GM18526 (cell line): Measurements from ENCODE around the gene ETFB.

Experiments used
- POLR2A ChIP-seq: IDR thresholded peaks from 3 replicates; pipeline ENCODE4 v1.6.1; 2011; ENCODE audit not compliant: insufficient read length; ENCODE audit errors: extremely low read depth

The ETFB gene

GRCh38 chr19:51364200-51365106 is 1.7 kb downstream of the ETFB start:
- TF ChIP-seq POLR2A = no peak

GRCh38 chr19:51361239-51361638 is 4.9 kb downstream of the ETFB start:
- no peak for TF ChIP-seq POLR2A

GRCh38 chr19:51359294-51359693 is 6.9 kb downstream of the ETFB start:
- TF ChIP-seq POLR2A = no peak

- TF ChIP-seq POLR2A = no peak
These were observed 8.2 kb downstream of the ETFB start for GRCh38 chr19:51357952-51358351.

GRCh38 chr19:51356159-51356801 is 9.9 kb downstream of the ETFB start:
- no peak for TF ChIP-seq POLR2A

GRCh38 chr19:51354742-51355148 is 11.4 kb downstream of the ETFB start:
- TF ChIP-seq POLR2A = no peak

- TF ChIP-seq POLR2A = no peak
These were observed 12.0 kb downstream of the ETFB start for GRCh38 chr19:51354103-51354741.

GRCh38 chr19:51352783-51353360 is 13.3 kb downstream of the ETFB start:
- no peak for TF ChIP-seq POLR2A

- no peak for TF ChIP-seq POLR2A
These were observed 14.8 kb downstream of the ETFB start for GRCh38 chr19:51351266-51351990.

GRCh38 chr19:51347209-51347928 is 18.8 kb downstream of the ETFB start:
- TF ChIP-seq POLR2A = no peak

GRCh38 chr19:51346742-51347141 is 19.4 kb downstream of the ETFB start:
- TF ChIP-seq POLR2A = no peak

GRCh38 chr19:51345076-51345620 is 21.0 kb downstream of the ETFB start:
- TF ChIP-seq POLR2A = no peak

- no peak for TF ChIP-seq POLR2A
These were observed 23.3 kb downstream of the ETFB start for GRCh38 chr19:51342631-51343569.
